ENCODE data around the gene REEP5.

REEP5 gene

GRCh38 chr5:112878760-112879159, 43.3 kb downstream of the REEP5 start:
- DNase-seq (ENCODE audit: low read depth) = no peak
- Histone ChIP-seq H3K4me1 (ENCODE audit: control insufficient read depth, insufficient read depth, low read length) (peaks cover 8% of the 10 kb centered on the region), H3K36me3 (ENCODE audit: control insufficient read depth, insufficient read depth, low read length, severe bottlenecking) (peaks cover 68% of the 10 kb centered on the region), H3K4me3 (ENCODE audit: low read length) (no peak overlapping the region), H3K9ac (ENCODE audit: low read length) (no peak overlapping the region), H3K9me3 (ENCODE audit: control insufficient read depth, low read length) (no peaks in the 10 kb centered on the region), H3K27me3 (replicated peaks; ENCODE audit: control insufficient read depth, insufficient read depth, low read length) (no peaks in the 10 kb centered on the region)

DNA sequence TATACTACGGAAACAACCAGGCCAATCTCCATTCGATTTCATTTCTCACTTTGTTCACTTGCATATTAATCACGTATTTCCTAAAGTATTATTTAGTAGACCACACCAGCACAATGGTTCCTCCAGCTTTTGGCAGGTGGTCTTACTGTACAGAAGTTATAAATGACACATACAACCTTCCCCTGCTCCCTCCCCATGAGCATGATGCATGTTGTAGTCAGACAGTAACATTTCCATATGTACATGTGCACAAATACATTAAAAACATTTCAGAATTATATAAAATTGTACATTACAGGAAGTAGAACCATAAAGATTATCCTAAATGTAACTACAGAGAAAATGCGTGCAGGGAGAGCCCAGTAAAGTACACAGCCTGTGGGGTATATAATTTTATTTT, 43.9 kb downstream of the REEP5 start:
- Histone ChIP-seq H3K4me1 (ENCODE audit: control insufficient read depth, insufficient read depth, low read length) (peaks cover 8% of the 10 kb centered on the region), H3K27me3 (replicated peaks; ENCODE audit: control insufficient read depth, insufficient read depth, low read length) (no peaks in the 10 kb centered on the region), H3K36me3 (ENCODE audit: control insufficient read depth, insufficient read depth, low read length, severe bottlenecking) (peaks cover 62% of the 10 kb centered on the region), H3K4me3 (ENCODE audit: low read length) (no peak overlapping the region), H3K9ac (ENCODE audit: low read length) (no peak overlapping the region), H3K9me3 (ENCODE audit: control insufficient read depth, low read length) (no peaks in the 10 kb centered on the region)
- DNase-seq (ENCODE audit: low read depth) = no peak

DNA sequence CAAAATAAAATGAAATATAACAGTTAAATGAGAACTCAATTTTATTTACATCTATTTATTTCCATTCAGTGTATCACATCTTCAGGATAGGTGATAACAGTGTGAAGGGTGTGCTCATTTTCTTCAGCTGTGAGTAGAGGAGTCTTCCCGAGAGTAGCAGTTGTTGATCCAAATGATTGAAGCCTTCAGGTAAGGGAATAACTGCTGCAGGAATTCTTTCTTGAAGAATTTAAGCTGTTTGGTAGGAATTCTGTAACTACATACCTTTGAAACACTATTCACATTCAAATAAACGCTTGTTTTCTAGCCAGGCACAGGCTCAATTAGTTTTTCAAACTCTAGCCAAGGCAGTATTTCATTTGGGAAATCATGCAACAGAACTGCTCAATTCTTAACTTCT, 45.7 kb downstream of the REEP5 start:
- H3K9me3 ChIP-seq (ENCODE audit: control insufficient read depth, low read length) = no peaks in the 10 kb centered on the region
- DNase-seq (ENCODE audit: low read depth) = no peak
- H3K9ac ChIP-seq (ENCODE audit: low read length) = peak overlapping the region; percentile 1
- peaks cover 18% of the 10 kb centered on the region for H3K4me1 ChIP-seq (ENCODE audit: control insufficient read depth, insufficient read depth, low read length)
- peaks cover 47% of the 10 kb centered on the region for H3K36me3 ChIP-seq (ENCODE audit: control insufficient read depth, insufficient read depth, low read length, severe bottlenecking)
- no peaks in the 10 kb centered on the region for H3K27me3 ChIP-seq (replicated peaks; ENCODE audit: control insufficient read depth, insufficient read depth, low read length)
- no peak overlapping the region for H3K4me3 ChIP-seq (ENCODE audit: low read length)

- Histone ChIP-seq H3K9me3 (ENCODE audit: control insufficient read depth, low read length) (no peaks in the 10 kb centered on the region), H3K27me3 (replicated peaks; ENCODE audit: control insufficient read depth, insufficient read depth, low read length) (no peaks in the 10 kb centered on the region), H3K4me3 (ENCODE audit: low read length) (no peak overlapping the region), H3K9ac (ENCODE audit: low read length) (no peak overlapping the region), H3K36me3 (ENCODE audit: control insufficient read depth, insufficient read depth, low read length, severe bottlenecking) (peaks cover 53% of the 10 kb centered on the region), H3K4me1 (ENCODE audit: control insufficient read depth, insufficient read depth, low read length) (peaks cover 19% of the 10 kb centered on the region)
- peak; percentile 65 for DNase-seq (ENCODE audit: low read depth)
Observed at GRCh38 chr5:112870966-112871365, 51.1 kb downstream of the REEP5 start.

DNA sequence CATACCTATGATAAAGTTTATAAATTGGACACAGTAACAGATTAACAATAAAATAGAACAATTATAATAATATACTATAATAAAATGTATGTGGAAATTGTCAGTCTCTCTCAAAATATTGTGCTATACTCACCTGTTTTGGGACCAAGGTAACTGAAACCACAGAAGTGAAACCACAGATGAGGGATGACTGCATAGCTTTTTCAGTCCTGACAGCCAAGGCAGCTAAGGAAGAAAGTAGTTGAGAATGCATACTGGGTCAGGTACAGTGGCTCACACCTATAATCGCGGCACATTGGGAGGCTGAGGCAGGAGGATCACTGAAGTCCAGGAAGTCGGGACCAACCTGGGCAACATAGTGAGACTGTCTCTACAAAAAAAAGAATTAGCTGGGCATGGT, 52.1 kb downstream of the REEP5 start:
- Histone ChIP-seq H3K9me3 (ENCODE audit: control insufficient read depth, low read length) (no peaks in the 10 kb centered on the region), H3K27me3 (replicated peaks; ENCODE audit: control insufficient read depth, insufficient read depth, low read length) (no peaks in the 10 kb centered on the region), H3K4me3 (ENCODE audit: low read length) (no peak overlapping the region), H3K36me3 (ENCODE audit: control insufficient read depth, insufficient read depth, low read length, severe bottlenecking) (peaks cover 57% of the 10 kb centered on the region), H3K4me1 (ENCODE audit: control insufficient read depth, insufficient read depth, low read length) (peaks cover 17% of the 10 kb centered on the region), H3K9ac (ENCODE audit: low read length) (no peak overlapping the region)
- no peak for DNase-seq (ENCODE audit: low read depth)

DNA sequence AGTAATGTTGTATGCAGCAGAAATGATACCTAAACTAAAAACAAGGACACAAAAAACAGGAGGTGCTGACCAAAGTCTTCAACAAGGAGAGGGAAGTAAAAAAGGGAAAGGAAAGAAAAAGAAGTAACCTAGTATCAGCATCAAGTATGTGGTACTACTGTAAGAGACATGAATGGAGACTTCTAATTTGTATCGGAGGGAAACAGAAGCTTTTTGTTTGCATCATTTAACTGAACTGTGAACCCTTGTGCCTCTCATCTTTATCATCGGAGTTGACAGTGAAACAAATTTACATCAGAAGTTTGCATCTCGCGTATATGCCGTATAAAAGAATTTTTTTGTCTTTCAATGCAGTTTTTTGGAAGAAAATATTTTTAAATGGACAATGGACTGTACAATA, 54.6 kb downstream of the REEP5 start:
- no peak overlapping the region for H3K4me3 ChIP-seq (ENCODE audit: low read length)

GRCh38 chr5:112866739-112867138, 55.3 kb downstream of the REEP5 start:
- peaks cover 75% of the 10 kb centered on the region for H3K36me3 ChIP-seq (ENCODE audit: control insufficient read depth, insufficient read depth, low read length, severe bottlenecking)
- no peak overlapping the region for H3K9ac ChIP-seq (ENCODE audit: low read length)
- no peak overlapping the region for H3K4me3 ChIP-seq (ENCODE audit: low read length)
- peaks cover 31% of the 10 kb centered on the region for H3K4me1 ChIP-seq (ENCODE audit: control insufficient read depth, insufficient read depth, low read length)
- H3K27me3 ChIP-seq (replicated peaks; ENCODE audit: control insufficient read depth, insufficient read depth, low read length) = no peaks in the 10 kb centered on the region
- DNase-seq (ENCODE audit: low read depth) = no peak
- no peaks in the 10 kb centered on the region for H3K9me3 ChIP-seq (ENCODE audit: control insufficient read depth, low read length)

More for the DNA sequence above, 54.6 kb downstream of the REEP5 start:
- Histone ChIP-seq H3K9ac (ENCODE audit: low read length) (no peak overlapping the region), H3K36me3 (ENCODE audit: control insufficient read depth, insufficient read depth, low read length, severe bottlenecking) (peaks cover 75% of the 10 kb centered on the region), H3K27me3 (replicated peaks; ENCODE audit: control insufficient read depth, insufficient read depth, low read length) (no peaks in the 10 kb centered on the region), H3K9me3 (ENCODE audit: control insufficient read depth, low read length) (no peaks in the 10 kb centered on the region), H3K4me1 (ENCODE audit: control insufficient read depth, insufficient read depth, low read length) (peaks cover 34% of the 10 kb centered on the region)
- no peak for DNase-seq (ENCODE audit: low read depth)

- peaks cover 71% of the 10 kb centered on the region for H3K36me3 ChIP-seq (ENCODE audit: control insufficient read depth, insufficient read depth, low read length, severe bottlenecking)
- no peak overlapping the region for H3K4me3 ChIP-seq (ENCODE audit: low read length)
- DNase-seq (ENCODE audit: low read depth) = peak; percentile 6
- H3K27me3 ChIP-seq (replicated peaks; ENCODE audit: control insufficient read depth, insufficient read depth, low read length) = no peaks in the 10 kb centered on the region
- H3K9ac ChIP-seq (ENCODE audit: low read length) = no peak overlapping the region
- peaks cover 27% of the 10 kb centered on the region for H3K4me1 ChIP-seq (ENCODE audit: control insufficient read depth, insufficient read depth, low read length)
- no peaks in the 10 kb centered on the region for H3K9me3 ChIP-seq (ENCODE audit: control insufficient read depth, low read length)
Observed at GRCh38 chr5:112865128-112865527, 56.9 kb downstream of the REEP5 start.

DNA sequence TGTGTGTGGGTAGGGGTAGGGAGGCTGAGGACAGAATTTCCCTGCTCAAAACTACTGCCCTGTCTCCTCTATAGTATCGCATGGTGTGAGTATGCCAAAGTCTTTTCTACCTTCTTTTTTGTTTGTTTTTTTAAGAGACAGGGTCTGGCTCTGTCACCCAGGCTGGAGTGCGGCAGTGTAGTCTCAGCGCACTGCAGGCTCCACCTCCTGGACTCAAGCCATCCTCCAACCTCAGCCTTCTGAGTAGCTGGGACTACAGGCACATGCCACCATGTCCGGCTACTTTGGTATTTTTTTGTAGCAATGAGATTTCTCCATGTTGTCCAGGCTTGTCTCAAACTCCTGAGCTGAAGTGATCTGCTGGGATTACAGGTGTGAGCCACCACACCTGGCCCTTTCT, 58.5 kb downstream of the REEP5 start:
- Histone ChIP-seq H3K4me3 (ENCODE audit: low read length) (peak overlapping the region; percentile 99), H3K36me3 (ENCODE audit: control insufficient read depth, insufficient read depth, low read length, severe bottlenecking) (peaks cover 56% of the 10 kb centered on the region)
- DNase-seq (ENCODE audit: low read depth) = no peak

GRCh38 chr5:112862085-112862484, 59.9 kb downstream of the REEP5 start:
- Histone ChIP-seq H3K36me3 (ENCODE audit: control insufficient read depth, insufficient read depth, low read length, severe bottlenecking) (peaks cover 42% of the 10 kb centered on the region), H3K4me3 (ENCODE audit: low read length) (peak overlapping the region; percentile 99), H3K4me1 (ENCODE audit: control insufficient read depth, insufficient read depth, low read length) (peaks cover 40% of the 10 kb centered on the region), H3K9me3 (ENCODE audit: control insufficient read depth, low read length) (no peaks in the 10 kb centered on the region), H3K27me3 (replicated peaks; ENCODE audit: control insufficient read depth, insufficient read depth, low read length) (no peaks in the 10 kb centered on the region), H3K9ac (ENCODE audit: low read length) (peak overlapping the region; percentile 99)
- DNase-seq (ENCODE audit: low read depth) = no peak

More for the DNA sequence above, 58.5 kb downstream of the REEP5 start:
- H3K9ac ChIP-seq (ENCODE audit: low read length) = peak overlapping the region; percentile 18
- H3K9me3 ChIP-seq (ENCODE audit: control insufficient read depth, low read length) = no peaks in the 10 kb centered on the region
- H3K4me1 ChIP-seq (ENCODE audit: control insufficient read depth, insufficient read depth, low read length) = peaks cover 27% of the 10 kb centered on the region
- no peaks in the 10 kb centered on the region for H3K27me3 ChIP-seq (replicated peaks; ENCODE audit: control insufficient read depth, insufficient read depth, low read length)

DNA sequence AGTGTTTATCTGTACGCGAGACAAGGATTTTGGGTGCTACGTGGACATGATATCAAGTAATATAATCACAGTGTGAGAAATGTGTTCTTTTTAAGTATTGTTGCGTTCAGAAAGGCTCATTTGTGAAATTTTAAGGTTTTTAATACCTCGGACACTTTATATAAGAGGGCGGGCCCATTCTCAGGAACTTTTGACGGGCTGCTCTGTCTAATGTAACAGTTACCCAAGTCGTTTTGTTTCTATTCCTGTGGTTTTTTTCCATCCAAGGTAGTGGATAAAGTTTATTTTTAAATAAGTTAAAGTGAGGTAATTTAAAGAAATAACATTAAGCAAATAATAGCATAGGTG, 60.4 kb downstream of the REEP5 start:
- Histone ChIP-seq H3K4me1 (ENCODE audit: control insufficient read depth, insufficient read depth, low read length) (peaks cover 40% of the 10 kb centered on the region), H3K36me3 (ENCODE audit: control insufficient read depth, insufficient read depth, low read length, severe bottlenecking) (peaks cover 37% of the 10 kb centered on the region), H3K9me3 (ENCODE audit: control insufficient read depth, low read length) (no peaks in the 10 kb centered on the region), H3K9ac (ENCODE audit: low read length) (peak overlapping the region; percentile 99), H3K4me3 (ENCODE audit: low read length) (peak overlapping the region; percentile 99), H3K27me3 (replicated peaks; ENCODE audit: control insufficient read depth, insufficient read depth, low read length) (no peaks in the 10 kb centered on the region)
- peak; percentile 51 for DNase-seq (ENCODE audit: low read depth)

DNA sequence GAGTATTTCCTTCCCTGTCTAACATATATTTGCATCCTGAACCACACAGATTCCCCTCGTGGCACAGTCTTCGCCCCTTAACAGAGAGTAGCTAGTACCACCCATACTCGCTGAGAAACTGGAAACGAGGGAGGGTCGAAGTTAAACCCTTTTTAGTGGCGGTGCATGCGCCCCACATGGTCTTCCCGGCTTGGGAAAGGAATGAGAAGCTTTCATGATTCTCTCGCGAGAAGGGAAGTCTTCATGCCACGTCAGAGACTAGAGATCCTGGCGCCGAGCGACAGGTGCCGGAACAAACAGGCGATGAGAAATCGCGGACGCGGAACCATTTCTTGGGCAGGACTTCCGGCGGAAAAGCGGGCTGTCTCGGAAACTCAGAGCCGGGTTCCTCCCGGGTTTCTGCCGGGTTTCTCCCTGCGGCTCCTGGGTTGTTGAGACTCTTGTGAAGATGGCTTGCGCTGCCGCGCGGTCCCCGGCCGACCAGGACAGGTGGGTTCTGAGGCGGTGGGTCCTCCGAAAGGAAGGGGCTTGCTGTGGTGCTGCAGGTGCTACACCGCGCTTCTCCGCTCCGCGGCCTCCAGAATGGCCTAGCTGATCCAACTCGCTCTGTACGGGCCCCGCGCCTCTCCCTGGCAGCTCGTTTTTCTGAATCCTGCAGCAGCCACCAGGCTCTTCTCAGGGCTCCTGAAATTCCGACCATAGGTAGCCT, 60.9 kb downstream of the REEP5 start, which contains the start of gene SRP19:
Gene SRP19, plus strand, starts transcription at position 359 of the 709 bp plus-strand sequence. Its CDS starts 90 bp downstream, at position 449.
- Histone ChIP-seq H3K4me1 (ENCODE audit: control insufficient read depth, insufficient read depth, low read length) (peaks cover 45% of the 10 kb centered on the region), H3K9ac (ENCODE audit: low read length) (peak within 1 kb of the TSS; percentile 99), H3K9me3 (ENCODE audit: control insufficient read depth, low read length) (no peaks in the 10 kb centered on the region), H3K27me3 (replicated peaks; ENCODE audit: control insufficient read depth, insufficient read depth, low read length) (no peaks in the 10 kb centered on the region), H3K4me3 (ENCODE audit: low read length) (peak within 1 kb of the TSS; percentile 99), H3K36me3 (ENCODE audit: control insufficient read depth, insufficient read depth, low read length, severe bottlenecking) (peaks cover 32% of the 10 kb centered on the region)
- peak; percentile 100 for DNase-seq (ENCODE audit: low read depth)

Measured in adipocyte (in vitro differentiated cells).